Epithelial cell of esophagus (primary cell): ENCODE data around the gene SMARCB1.

Source experiments
- DNase-seq: peaks from one replicate; pipeline ENCODE4 v3.0.0; 2010; ENCODE audit warnings: low read depth
- H3K4me3 ChIP-seq: 2 replicates; pipeline ENCODE4 v1.5.1; 2011; ENCODE audit warnings: mild to moderate bottlenecking, low read length, control low read depth
- CTCF ChIP-seq: IDR thresholded peaks from 2 replicates; pipeline ENCODE4 v1.5.1; 2011; ENCODE audit warnings: low read depth, mild to moderate bottlenecking, low read length, control low read depth, inconsistent platforms; ENCODE audit not compliant: insufficient read depth; ENCODE audit errors: missing control alignments

Gene SMARCB1

DNA sequence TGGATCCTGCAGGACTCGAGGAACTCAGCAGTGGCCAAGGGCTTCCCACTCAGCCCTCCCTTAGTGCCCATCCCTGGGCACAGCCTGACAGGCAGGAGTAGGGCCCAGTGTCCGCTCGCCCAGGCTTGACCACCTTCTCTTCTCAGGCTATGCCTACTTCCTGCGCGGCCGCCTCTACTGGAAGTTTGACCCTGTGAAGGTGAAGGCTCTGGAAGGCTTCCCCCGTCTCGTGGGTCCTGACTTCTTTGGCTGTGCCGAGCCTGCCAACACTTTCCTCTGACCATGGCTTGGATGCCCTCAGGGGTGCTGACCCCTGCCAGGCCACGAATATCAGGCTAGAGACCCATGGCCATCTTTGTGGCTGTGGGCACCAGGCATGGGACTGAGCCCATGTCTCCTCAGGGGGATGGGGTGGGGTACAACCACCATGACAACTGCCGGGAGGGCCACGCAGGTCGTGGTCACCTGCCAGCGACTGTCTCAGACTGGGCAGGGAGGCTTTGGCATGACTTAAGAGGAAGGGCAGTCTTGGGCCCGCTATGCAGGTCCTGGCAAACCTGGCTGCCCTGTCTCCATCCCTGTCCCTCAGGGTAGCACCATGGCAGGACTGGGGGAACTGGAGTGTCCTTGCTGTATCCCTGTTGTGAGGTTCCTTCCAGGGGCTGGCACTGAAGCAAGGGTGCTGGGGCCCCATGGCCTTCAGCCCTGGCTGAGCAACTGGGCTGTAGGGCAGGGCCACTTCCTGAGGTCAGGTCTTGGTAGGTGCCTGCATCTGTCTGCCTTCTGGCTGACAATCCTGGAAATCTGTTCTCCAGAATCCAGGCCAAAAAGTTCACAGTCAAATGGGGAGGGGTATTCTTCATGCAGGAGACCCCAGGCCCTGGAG is 3.3 kb upstream of the SMARCB1 start:
- no peak for DNase-seq
- TF ChIP-seq CTCF: no peak
- no peak overlapping the region for H3K4me3 ChIP-seq

- no peak for TF ChIP-seq CTCF
- no peak for DNase-seq
- H3K4me3 ChIP-seq: no peak overlapping the region
Observed at GRCh38 chr22:23784215-23784732, 2.5 kb upstream of the SMARCB1 start.

GRCh38 chr22:23786261-23786710 is 480 bp upstream of the SMARCB1 start:
- DNase-seq: no peak
- TF ChIP-seq CTCF: no peak
- H3K4me3 ChIP-seq: peak overlapping the region; percentile 84

DNA sequence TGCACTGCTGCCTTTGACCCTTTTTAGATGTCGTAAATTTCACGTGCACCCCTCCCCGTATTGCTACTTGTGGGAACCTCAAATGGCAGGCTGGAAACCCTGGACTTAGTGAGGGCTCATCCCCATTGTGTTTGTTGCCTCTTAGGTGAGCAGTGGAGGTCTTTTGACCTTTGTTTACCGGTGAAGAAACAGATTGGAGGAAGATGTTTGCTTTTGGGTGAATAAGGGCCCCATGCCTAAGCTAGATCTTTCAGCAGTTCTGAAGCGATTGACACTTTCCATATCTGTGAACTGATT is 782 bp downstream of the SMARCB1 start:
- TF ChIP-seq CTCF: no peak
- peak overlapping the region; percentile 84 for H3K4me3 ChIP-seq
- no peak for DNase-seq

GRCh38 chr22:23787910-23788309 is 1.1 kb downstream of the SMARCB1 start:
- DNase-seq: no peak
- peak overlapping the region; percentile 84 for H3K4me3 ChIP-seq
- no peak for TF ChIP-seq CTCF

DNA sequence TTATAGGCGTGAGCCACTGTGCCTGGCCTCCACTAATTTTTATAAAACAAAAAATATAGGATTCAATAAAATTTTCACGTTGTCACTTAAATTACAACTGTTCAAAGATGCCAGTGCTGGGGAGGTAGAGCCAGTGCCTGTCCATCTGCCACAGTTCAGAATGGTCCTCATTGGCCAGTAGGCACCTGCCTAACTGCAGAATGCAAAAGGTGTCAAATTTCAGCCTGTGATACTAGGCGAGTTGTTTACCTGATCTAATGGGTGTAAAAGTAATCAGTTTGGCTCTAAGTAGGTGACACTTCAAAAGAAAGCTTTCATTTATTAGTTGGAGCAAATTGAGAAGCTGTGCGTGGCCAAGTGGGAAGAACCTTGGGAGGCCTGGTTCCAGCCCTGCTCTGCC is 2.4 kb downstream of the SMARCB1 start:
- DNase-seq: no peak
- no peak overlapping the region for H3K4me3 ChIP-seq
- TF ChIP-seq CTCF: no peak

DNA sequence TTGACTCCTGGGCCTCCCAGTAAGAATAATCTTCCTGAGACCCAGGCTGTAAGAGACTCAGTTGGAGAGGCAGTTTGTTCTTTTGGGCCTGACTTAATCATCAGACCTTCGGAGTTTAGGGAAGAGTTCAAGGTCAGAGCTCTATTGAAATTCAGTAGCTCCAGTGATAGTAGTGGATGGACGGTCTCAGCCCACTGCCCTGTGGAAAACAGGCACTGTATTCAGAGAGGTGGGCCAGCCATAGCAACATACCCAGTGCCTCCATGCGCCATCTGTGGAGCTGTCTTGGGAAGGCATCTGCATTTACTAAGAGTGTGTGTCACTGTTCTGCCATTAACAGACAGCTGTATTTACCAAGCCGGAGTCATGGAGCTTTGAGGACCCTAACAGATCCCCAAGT is 2.9 kb downstream of the SMARCB1 start:
- no peak overlapping the region for H3K4me3 ChIP-seq
- TF ChIP-seq CTCF: no peak
- no peak for DNase-seq
